NCI-H748 (cell line): ENCODE measurements around the gene IKBKG.
"Not testable (repeated sequence)": the region's sequence is repeated elsewhere in the genome, so short reads cannot be mapped to it uniquely, and the experiment has no call there.

Experiments
- DNase-seq: peaks from one replicate; lab custom pipeline; 2025; ENCODE audit not compliant: unreplicated experiment; lab: John Stamatoyannopoulos, UW

IKBKG gene

GRCh38 chrX:154547245-154548027 is at the start of gene IKBKG:
IKBKG (plus strand) TSS chrX:154547620; CDS start chrX:154552003, 4,383 bp downstream.
- peak; percentile 96 for DNase-seq

- DNase-seq, result not testable (repeated sequence)
Observed at GRCh38 chrX:154501423-154501822, 46.0 kb upstream of the IKBKG start.

- no peak for DNase-seq
Observed at GRCh38 chrX:154502098-154502497, 45.3 kb upstream of the IKBKG start.

- DNase-seq, result no peak
Observed at GRCh38 chrX:154502989-154503388, 44.4 kb upstream of the IKBKG start.

- no peak for DNase-seq
Observed at GRCh38 chrX:154505734-154506133, 41.7 kb upstream of the IKBKG start.

GRCh38 chrX:154506483-154507332 is 40.7 kb upstream of the IKBKG start:
- no peak for DNase-seq

GRCh38 chrX:154507673-154508383 is 39.6 kb upstream of the IKBKG start:
- no peak for DNase-seq

GRCh38 chrX:154508384-154508745 is 39.1 kb upstream of the IKBKG start:
- DNase-seq, result no peak

- no peak for DNase-seq
Observed at GRCh38 chrX:154509455-154509854, 38.0 kb upstream of the IKBKG start.

GRCh38 chrX:154511761-154512160 is 35.7 kb upstream of the IKBKG start:
- no peak for DNase-seq

- DNase-seq, result no peak
Observed at GRCh38 chrX:154512879-154513553, 34.4 kb upstream of the IKBKG start.

- DNase-seq, result no peak
Observed at GRCh38 chrX:154513716-154514115, 33.7 kb upstream of the IKBKG start.

- peak; percentile 68 for DNase-seq
Observed at GRCh38 chrX:154515090-154515965, 32.1 kb upstream of the IKBKG start.

- peak; percentile 91 for DNase-seq
Observed at GRCh38 chrX:154515966-154516655, 31.3 kb upstream of the IKBKG start, which contains the start of gene FAM3A. FAM3A (minus strand) TSS chrX:154516232; CDS start chrX:154515772, 460 bp downstream.

- peak; percentile 50 for DNase-seq
Observed at GRCh38 chrX:154516656-154517100, 30.7 kb upstream of the IKBKG start.

- no peak for DNase-seq
Observed at GRCh38 chrX:154517101-154517781, 30.2 kb upstream of the IKBKG start.

GRCh38 chrX:154519389-154519788 is 28.0 kb upstream of the IKBKG start:
- no peak for DNase-seq

- no peak for DNase-seq
Observed at GRCh38 chrX:154525606-154526490, 21.6 kb upstream of the IKBKG start.
